Urothelium cell line (cell line): Measurements from ENCODE around the gene NPEPL1.
A peak's percentile ranks its signal among the peaks of the same experiment; 100 is the strongest.

Experiments
- DNase-seq: peaks from one replicate; pipeline ENCODE4 v3.0.0; 2011; ENCODE audit warnings: low spot score, mixed read lengths
- FAIRE-seq: peaks from 2 replicates; lab custom pipeline; 2011; peaks lifted over from hg19 to GRCh38; lab: Jason Lieb, UNC

Gene NPEPL1

GRCh38 chr20:58698741-58699622, 6.4 kb downstream of the NPEPL1 start:
- DNase-seq (no peak), FAIRE-seq (no peak)

GRCh38 chr20:58699623-58700107, 7.1 kb downstream of the NPEPL1 start:
- DNase-seq, result no peak
- FAIRE-seq, result no peak

- no peak for DNase-seq
- FAIRE-seq, result peak; percentile 35
These were observed 7.7 kb downstream of the NPEPL1 start for GRCh38 chr20:58700121-58700821.

GRCh38 chr20:58700823-58701222, 8.2 kb downstream of the NPEPL1 start:
- FAIRE-seq, result no peak
- DNase-seq, result no peak

- DNase-seq (no peak), FAIRE-seq (no peak)
These were observed 9.0 kb downstream of the NPEPL1 start for GRCh38 chr20:58701431-58702160.

GRCh38 chr20:58702161-58702510, 9.5 kb downstream of the NPEPL1 start:
- FAIRE-seq (no peak), DNase-seq (no peak)

GRCh38 chr20:58702859-58703648, 10.5 kb downstream of the NPEPL1 start:
- FAIRE-seq, result peak; percentile 30
- no peak for DNase-seq

GRCh38 chr20:58703765-58704371, 11.3 kb downstream of the NPEPL1 start:
- no peak for FAIRE-seq
- DNase-seq, result no peak

GRCh38 chr20:58705208-58705926, 12.8 kb downstream of the NPEPL1 start:
- FAIRE-seq (no peak), DNase-seq (no peak)

- no peak for FAIRE-seq
These were observed 13.7 kb downstream of the NPEPL1 start for GRCh38 chr20:58706150-58706892.

GRCh38 chr20:58706975-58707681, 14.5 kb downstream of the NPEPL1 start:
- FAIRE-seq (no peak), DNase-seq (no peak)

More at GRCh38 chr20:58706150-58706892, 13.7 kb downstream of the NPEPL1 start:
- DNase-seq, result no peak

GRCh38 chr20:58707770-58708169, 15.2 kb downstream of the NPEPL1 start:
- FAIRE-seq, result no peak
- no peak for DNase-seq

GRCh38 chr20:58708246-58708931, 15.8 kb downstream of the NPEPL1 start:
- no peak for DNase-seq
- FAIRE-seq, result peak; percentile 9

GRCh38 chr20:58709013-58709702, 16.6 kb downstream of the NPEPL1 start:
- FAIRE-seq (peak; percentile 35), DNase-seq (no peak)

- no peak for DNase-seq
These were observed 17.1 kb downstream of the NPEPL1 start for GRCh38 chr20:58709703-58710039.

GRCh38 chr20:58710481-58711265, 18.1 kb downstream of the NPEPL1 start:
- FAIRE-seq (no peak), DNase-seq (no peak)

More at GRCh38 chr20:58709703-58710039, 17.1 kb downstream of the NPEPL1 start:
- no peak for FAIRE-seq
